Adrenal gland (tissue), 5 donors: ENCODE results near the gene TMEM184B.

Experiments used
- CTCF ChIP-seq, 6 experiments: fragments of 450-650 bp in 4 of 6; fragments of 200-600 bp in 2 of 6; sonication (generic) in 1 of 6; IDR thresholded peaks; 1 replicate in 5 of 6; 2 replicates in 1 of 6; pipeline versions ENCODE4 v1.5.1 to v1.8.0; 2016 to 2021; ENCODE audit warnings: antibody characterized with exemption in 6 of 6, mild to moderate bottlenecking in 2 of 6, moderate library complexity in 1 of 6
- POLR2A ChIP-seq, 2 donors: fragments of 450-650 bp; IDR thresholded peaks; one replicate each; pipeline ENCODE4 v1.6.1; 2017; ENCODE audit warnings: antibody characterized with exemption in 2 of 2, mild to moderate bottlenecking in 2 of 2, moderate library complexity in 1 of 2
- donor health status: DM: no; HTN: no; CAD: no.

GRCh38 chr22:38284042-38284402 is 11.2 kb upstream of the TMEM184B start:
- TF ChIP-seq CTCF (IDR thresholded peaks at IDR 0.05) (no peak), POLR2A (IDR thresholded peaks at IDR 0.05) (no peak)
